Measurements from ENCODE around the gene NKG7.

NKG7 gene

DNA sequence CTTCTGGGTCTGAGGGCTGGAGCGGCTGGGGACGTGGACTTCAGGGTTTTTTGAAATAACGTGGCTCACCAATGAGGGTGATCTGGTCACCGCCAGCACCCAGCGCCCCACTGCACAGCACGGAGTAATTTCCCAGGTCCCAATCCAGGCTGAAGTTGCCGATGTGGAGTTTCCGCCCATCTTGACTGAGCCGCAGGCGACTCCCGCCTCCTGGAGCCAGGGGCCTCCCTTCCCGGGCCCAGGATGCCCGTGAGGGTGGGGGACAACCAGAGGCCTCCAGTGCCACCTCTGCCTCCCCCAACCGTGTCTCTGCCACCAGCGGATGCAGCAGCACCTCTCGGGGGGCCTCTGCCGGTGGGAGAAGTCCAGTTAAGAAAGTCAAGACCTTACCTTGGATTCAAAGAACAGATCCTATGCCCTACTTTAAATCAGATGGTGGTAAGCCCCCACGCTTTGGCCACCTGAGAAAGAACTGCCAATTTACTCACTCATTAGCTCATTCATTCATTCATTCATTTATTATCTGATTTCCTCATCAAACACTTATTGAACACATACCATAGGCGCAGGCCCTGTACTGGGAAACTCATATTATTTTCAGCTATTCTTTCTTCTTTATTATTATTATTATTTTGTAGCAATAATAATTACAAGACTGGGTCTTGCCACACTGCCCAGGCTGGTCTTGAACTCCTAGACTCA lies 34.4 kb downstream of the NKG7 start:
- TF ChIP-seq CTCF (IDR thresholded peaks at IDR 0.05; ENCODE audit: low read depth, low read length, missing control alignments) = no peak
- DNase-seq = no peak
- in situ Hi-C loops (cut with HindIII; ENCODE audit: low pct_ligation_motif_present, low sequenced_read_pairs) = no loop called here
- no peaks in the 10 kb centered on the region for H3K36me3 ChIP-seq (replicated peaks)
- no peak overlapping the region for H3K4me3 ChIP-seq (ENCODE audit: low read depth, low read length)
- H3K27ac ChIP-seq = no peak overlapping the region
- H3K27me3 ChIP-seq (replicated peaks) = no peaks in the 10 kb centered on the region

GRCh38 chr19:51337141-51337860 lies 35.2 kb downstream of the NKG7 start:
- in situ Hi-C loops (cut with HindIII; ENCODE audit: low pct_ligation_motif_present, low sequenced_read_pairs) = no loop called here
- Histone ChIP-seq H3K36me3 (replicated peaks) (no peaks in the 10 kb centered on the region), H3K4me3 (ENCODE audit: low read depth, low read length) (no peak overlapping the region), H3K27me3 (replicated peaks) (no peaks in the 10 kb centered on the region), H3K27ac (no peak overlapping the region)
- no peak for DNase-seq
- TF ChIP-seq CTCF (IDR thresholded peaks at IDR 0.05; ENCODE audit: low read depth, low read length, missing control alignments) = no peak

DNA sequence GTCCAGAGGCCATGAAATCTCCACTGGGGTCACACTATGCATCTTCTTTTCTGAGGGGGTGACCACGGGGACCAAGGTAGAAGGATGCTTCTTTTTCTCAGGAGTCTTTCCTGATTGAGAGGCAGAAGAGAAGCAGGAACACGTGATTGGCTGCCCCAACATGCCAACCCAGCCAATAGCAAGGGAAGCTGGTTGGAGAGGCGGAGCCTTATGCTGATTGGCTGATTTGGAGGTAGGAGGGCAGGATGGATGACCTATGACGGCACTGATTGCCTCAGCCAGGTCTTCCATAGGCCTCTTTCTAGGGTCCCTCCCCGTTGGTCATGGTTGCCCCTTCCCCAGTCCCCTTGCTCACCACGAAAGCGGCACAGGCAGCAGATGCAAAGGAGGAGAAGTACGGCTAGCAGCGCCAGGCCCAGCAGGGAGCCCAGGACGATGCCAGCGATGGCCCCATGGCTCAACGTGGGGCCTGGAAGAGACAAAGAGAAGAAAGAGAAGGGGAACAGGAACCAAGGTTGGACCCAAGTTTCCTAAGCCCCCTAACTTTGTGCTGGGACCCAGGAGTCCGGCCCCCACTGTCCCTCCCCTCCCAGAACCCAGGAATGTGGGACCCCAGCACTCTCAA lies 38.5 kb downstream of the NKG7 start:
- H3K4me3 ChIP-seq (ENCODE audit: low read depth, low read length) = no peak overlapping the region
- in situ Hi-C loops (cut with HindIII; ENCODE audit: low pct_ligation_motif_present, low sequenced_read_pairs) = no loop called here
- DNase-seq = no peak
- H3K27ac ChIP-seq = no peak overlapping the region
- no peaks in the 10 kb centered on the region for H3K36me3 ChIP-seq (replicated peaks)
- TF ChIP-seq CTCF (IDR thresholded peaks at IDR 0.05; ENCODE audit: low read depth, low read length, missing control alignments) = no peak
- no peaks in the 10 kb centered on the region for H3K27me3 ChIP-seq (replicated peaks)

GRCh38 chr19:51331716-51332115 lies 40.7 kb downstream of the NKG7 start:
- in situ Hi-C loops (cut with HindIII; ENCODE audit: low pct_ligation_motif_present, low sequenced_read_pairs) = no loop called here
- Histone ChIP-seq H3K27me3 (replicated peaks) (peaks cover 7% of the 10 kb centered on the region), H3K36me3 (replicated peaks) (no peaks in the 10 kb centered on the region), H3K27ac (no peak overlapping the region), H3K4me3 (ENCODE audit: low read depth, low read length) (no peak overlapping the region)
- TF ChIP-seq CTCF (IDR thresholded peaks at IDR 0.05; ENCODE audit: low read depth, low read length, missing control alignments) = no peak
- no peak for DNase-seq

DNA sequence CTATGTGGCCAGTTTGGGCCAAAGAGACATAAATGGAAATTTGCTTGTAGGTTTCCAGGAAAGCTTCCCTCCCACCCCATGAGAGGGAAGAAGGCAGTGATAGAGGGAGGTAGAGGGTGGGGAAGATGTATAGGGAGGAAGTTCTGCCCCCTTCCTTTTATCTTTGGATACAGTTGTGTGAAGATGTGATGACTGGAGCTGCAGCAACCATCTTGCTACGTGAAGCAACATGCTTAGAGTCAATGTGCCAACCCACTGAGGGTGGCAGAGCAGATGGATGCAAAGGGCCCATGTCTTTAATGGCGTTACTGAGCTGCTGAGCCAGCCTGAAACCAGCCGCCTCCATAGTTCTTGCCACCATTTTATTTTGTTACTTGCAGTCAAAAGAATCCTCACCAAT lies 41.3 kb downstream of the NKG7 start:
- TF ChIP-seq CTCF (IDR thresholded peaks at IDR 0.05; ENCODE audit: low read depth, low read length, missing control alignments) = no peak
- in situ Hi-C loops (cut with HindIII; ENCODE audit: low pct_ligation_motif_present, low sequenced_read_pairs) = no loop called here
- peaks cover 7% of the 10 kb centered on the region for H3K27me3 ChIP-seq (replicated peaks)
- H3K36me3 ChIP-seq (replicated peaks) = no peaks in the 10 kb centered on the region
- DNase-seq = no peak
- no peak overlapping the region for H3K27ac ChIP-seq
- no peak overlapping the region for H3K4me3 ChIP-seq (ENCODE audit: low read depth, low read length)
